ENCODE measurements around the gene GPC6. TPM values are rescaled to one million over a fixed set of nuclear protein-coding genes. Genes with fewer than 3 reads are reported as not detected.

Gene GPC6
- total RNA-seq, 4 donors from 2014 or later: 13.7 to 21.7 (median 16.5) TPM

DNA sequence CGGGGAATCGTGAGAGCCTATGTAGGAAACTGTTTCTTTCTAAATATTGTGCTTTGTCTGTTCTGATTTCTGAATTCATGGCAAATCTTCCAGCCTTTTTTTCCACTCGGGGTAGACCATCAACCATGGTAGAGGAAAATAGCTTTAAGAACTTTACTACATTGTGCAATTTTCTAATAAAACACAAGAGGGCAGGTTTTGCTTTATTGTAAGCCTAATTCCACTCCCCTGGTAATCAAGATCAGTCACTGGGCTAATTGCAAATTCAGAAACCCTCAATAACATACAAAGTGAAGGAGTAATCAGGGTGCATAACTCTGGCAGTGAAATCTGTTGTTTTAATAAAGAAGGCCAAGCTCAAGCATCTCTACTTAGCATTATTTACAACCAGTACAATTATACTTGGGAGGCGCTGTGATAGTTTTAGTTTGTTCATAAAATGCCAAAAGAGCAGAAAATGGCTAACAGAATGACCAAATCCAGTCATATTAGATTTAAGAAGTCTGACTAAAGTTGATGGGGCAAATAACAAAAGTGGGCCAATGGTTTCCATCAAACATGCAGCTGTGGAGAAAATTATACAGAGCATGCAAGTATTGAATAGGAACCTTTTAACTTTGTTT is 1209.1 kb downstream of the GPC6 start:
- TF ChIP-seq POLR2A (IDR thresholded peaks at IDR 0.05) (no peak), EP300 (IDR thresholded peaks at IDR 0.05) (no peak), POLR2AphosphoS5 (IDR thresholded peaks at IDR 0.05) (no peak)
- TF ChIP-seq, protein P1, sequence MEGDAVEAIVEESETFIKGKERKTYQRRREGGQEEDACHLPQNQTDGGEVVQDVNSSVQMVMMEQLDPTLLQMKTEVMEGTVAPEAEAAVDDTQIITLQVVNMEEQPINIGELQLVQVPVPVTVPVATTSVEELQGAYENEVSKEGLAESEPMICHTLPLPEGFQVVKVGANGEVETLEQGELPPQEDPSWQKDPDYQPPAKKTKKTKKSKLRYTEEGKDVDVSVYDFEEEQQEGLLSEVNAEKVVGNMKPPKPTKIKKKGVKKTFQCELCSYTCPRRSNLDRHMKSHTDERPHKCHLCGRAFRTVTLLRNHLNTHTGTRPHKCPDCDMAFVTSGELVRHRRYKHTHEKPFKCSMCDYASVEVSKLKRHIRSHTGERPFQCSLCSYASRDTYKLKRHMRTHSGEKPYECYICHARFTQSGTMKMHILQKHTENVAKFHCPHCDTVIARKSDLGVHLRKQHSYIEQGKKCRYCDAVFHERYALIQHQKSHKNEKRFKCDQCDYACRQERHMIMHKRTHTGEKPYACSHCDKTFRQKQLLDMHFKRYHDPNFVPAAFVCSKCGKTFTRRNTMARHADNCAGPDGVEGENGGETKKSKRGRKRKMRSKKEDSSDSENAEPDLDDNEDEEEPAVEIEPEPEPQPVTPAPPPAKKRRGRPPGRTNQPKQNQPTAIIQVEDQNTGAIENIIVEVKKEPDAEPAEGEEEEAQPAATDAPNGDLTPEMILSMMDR (IDR thresholded peaks at IDR 0.05): peak; percentile 32 to 68 (median 53)
- peak; percentile 51 for ATAC-seq
- H3K27ac ChIP-seq: no peak overlapping the region

DNA sequence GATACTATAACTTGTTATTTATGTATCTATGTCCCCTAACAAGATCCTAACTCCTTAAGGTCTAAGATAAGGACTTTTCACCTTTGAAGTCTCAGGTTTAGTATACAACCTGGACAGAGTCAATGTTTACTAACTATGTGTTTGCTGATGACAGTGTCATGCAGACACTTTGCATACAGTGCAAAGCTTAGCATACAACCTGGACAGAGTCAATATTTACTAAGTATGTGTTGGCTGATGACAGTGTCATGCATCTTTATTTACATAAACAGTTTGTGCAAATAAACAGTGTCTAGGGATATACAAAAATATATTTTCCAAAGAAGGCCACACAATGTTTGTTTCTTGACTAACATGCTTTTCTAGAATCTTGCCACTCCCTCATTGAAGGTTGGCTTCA is 1218.2 kb downstream of the GPC6 start:
- no peak for ATAC-seq
- no peak for TF ChIP-seq EP300 (IDR thresholded peaks at IDR 0.05)
- TF ChIP-seq POLR2A (IDR thresholded peaks at IDR 0.05): no peak
- no peak for TF ChIP-seq POLR2AphosphoS5 (IDR thresholded peaks at IDR 0.05)
- TF ChIP-seq, protein P1 (IDR thresholded peaks at IDR 0.05): no peak
- H3K36me3 ChIP-seq: no peaks in the 10 kb centered on the region

More for the DNA sequence above, 1209.1 kb downstream of the GPC6 start:
- Histone ChIP-seq H3K9me3 (no peaks in the 10 kb centered on the region), H3K4me3 (no peak overlapping the region), H3K27me3 (no peaks in the 10 kb centered on the region), H3K4me1 (no peaks in the 10 kb centered on the region), H3K36me3 (no peaks in the 10 kb centered on the region)
- WGBS, 2 donors (ENCODE audit: low coverage in 1 of 2): 29 to 36% methylated on average over 4 of the region's 4 CpGs

DNA sequence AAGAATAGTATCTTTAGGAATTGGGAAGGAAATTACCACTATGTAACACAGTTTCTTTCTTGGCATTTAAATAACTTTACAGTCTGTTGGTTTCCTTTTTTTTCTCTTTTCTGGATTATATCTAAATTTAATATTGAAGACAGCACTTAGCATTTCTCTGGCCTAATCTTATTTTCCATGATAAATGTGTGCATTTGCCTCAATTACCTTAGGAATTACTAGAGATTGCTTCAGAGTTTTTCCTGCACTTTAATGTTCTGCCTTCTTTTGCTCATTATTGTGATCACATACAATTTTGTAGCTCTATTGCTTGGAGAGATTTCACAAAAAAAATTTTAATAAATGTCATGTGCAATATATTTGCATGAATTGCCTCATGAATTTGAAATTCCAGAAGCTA is 1227.7 kb downstream of the GPC6 start:
- Histone ChIP-seq H3K27me3 (no peaks in the 10 kb centered on the region), H3K27ac (no peak overlapping the region), H3K4me3 (no peak overlapping the region), H3K4me1 (no peaks in the 10 kb centered on the region), H3K9me3 (no peaks in the 10 kb centered on the region), H3K36me3 (no peaks in the 10 kb centered on the region)
- ATAC-seq: no peak
- TF ChIP-seq EP300 (IDR thresholded peaks at IDR 0.05): no peak
- TF ChIP-seq POLR2A (IDR thresholded peaks at IDR 0.05): no peak
- TF ChIP-seq, protein P1 (IDR thresholded peaks at IDR 0.05): no peak
- TF ChIP-seq POLR2AphosphoS5 (IDR thresholded peaks at IDR 0.05): no peak

More for the DNA sequence above, 1218.2 kb downstream of the GPC6 start:
- Histone ChIP-seq H3K9me3 (no peaks in the 10 kb centered on the region), H3K4me1 (no peaks in the 10 kb centered on the region), H3K27me3 (no peaks in the 10 kb centered on the region), H3K4me3 (no peak overlapping the region), H3K27ac (no peak overlapping the region)

DNA sequence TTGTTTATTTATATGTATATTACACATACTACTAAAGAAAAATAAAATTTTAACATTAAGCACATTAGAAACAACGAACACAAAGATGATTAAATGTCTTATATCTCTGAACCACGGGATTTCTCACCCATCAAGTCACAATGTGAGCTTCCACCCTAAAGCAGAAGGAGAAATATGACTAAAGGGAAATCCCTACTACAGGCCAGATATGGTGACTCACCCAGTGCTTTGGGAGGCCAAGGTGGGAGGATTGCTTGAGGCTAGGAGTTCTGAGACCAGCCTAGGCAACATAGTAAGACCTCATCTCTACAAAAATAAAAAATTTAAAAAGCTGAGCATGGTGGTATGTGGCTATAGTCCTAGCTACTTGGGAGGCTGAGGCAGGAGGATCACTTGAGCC is 1228.3 kb downstream of the GPC6 start:
- WGBS, 2 donors (ENCODE audit: low coverage in 1 of 2): 69 to 90% methylated on average over 2 of the region's 2 CpGs
- no peak for ATAC-seq

DNA sequence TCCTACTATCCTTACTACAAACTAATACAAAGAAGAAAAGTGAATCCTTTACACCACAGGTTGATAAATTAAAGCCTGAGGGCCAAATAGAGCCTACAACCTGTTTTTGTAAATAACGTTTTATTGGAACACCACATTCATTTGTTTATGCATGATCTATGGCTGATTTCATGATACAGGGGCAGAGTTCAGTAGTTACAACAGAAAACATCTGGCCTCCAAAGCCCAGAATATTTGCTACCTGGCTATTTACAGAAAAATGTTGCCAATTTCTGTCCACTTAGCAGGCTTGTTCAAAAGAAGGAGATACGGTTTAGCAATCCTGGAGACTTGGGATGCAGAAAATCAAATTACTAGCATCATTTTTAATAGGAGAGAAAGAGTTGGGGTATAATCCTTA is 1228.8 kb downstream of the GPC6 start:
- WGBS, 2 donors (ENCODE audit: low coverage in 1 of 2): 35 to 53% methylated on average over 2 of the region's 2 CpGs
- no peaks in the 10 kb centered on the region for H3K4me1 ChIP-seq
- TF ChIP-seq POLR2A (IDR thresholded peaks at IDR 0.05) (no peak), EP300 (IDR thresholded peaks at IDR 0.05) (no peak), POLR2AphosphoS5 (IDR thresholded peaks at IDR 0.05) (no peak)
- TF ChIP-seq, protein P1 (IDR thresholded peaks at IDR 0.05): no peak

More for the DNA sequence above, 1228.3 kb downstream of the GPC6 start:
- Histone ChIP-seq H3K27ac (no peak overlapping the region), H3K9me3 (no peaks in the 10 kb centered on the region), H3K4me3 (no peak overlapping the region), H3K4me1 (no peaks in the 10 kb centered on the region), H3K36me3 (no peaks in the 10 kb centered on the region), H3K27me3 (no peaks in the 10 kb centered on the region)
- TF ChIP-seq, protein P1 (IDR thresholded peaks at IDR 0.05): no peak
- TF ChIP-seq POLR2A (IDR thresholded peaks at IDR 0.05) (no peak), POLR2AphosphoS5 (IDR thresholded peaks at IDR 0.05) (no peak), EP300 (IDR thresholded peaks at IDR 0.05) (no peak)

More for the DNA sequence above, 1228.8 kb downstream of the GPC6 start:
- Histone ChIP-seq H3K27ac (no peak overlapping the region), H3K36me3 (no peaks in the 10 kb centered on the region), H3K27me3 (no peaks in the 10 kb centered on the region), H3K9me3 (no peaks in the 10 kb centered on the region), H3K4me3 (no peak overlapping the region)
- no peak for ATAC-seq
